ENCODE data around the gene SRD5A2. TPM values are rescaled to one million over a fixed set of nuclear protein-coding genes. Genes with fewer than 3 reads are reported as not detected.

SRD5A2 gene
- total RNA-seq, 2 experiments from 2014 or later = not detected

DNA sequence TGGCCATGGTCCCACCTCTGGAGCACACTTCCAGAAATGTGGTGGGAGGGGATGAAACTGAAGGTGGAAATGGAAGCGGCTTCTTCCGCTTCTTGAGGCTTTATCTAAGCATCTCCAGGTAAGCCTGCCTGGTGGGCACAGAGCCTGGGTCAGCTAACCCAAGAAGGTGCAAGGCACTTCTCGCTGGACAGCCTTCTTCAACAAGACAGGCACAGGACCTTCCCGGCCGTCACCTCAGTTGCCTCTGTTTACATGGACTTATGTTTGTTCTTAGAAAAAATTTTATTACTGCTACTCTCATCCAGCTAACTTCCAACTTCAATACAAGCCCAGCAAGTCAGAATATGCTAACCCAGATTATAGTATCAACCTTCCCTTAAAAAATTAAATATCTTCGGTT, 51.9 kb downstream of the SRD5A2 start:
- H3K27ac Mint-ChIP-seq = no peak overlapping the region
- H3K36me3 Mint-ChIP-seq (ENCODE audit: low read depth) = no peaks in the 10 kb centered on the region
- TF ChIP-seq, protein P1, sequence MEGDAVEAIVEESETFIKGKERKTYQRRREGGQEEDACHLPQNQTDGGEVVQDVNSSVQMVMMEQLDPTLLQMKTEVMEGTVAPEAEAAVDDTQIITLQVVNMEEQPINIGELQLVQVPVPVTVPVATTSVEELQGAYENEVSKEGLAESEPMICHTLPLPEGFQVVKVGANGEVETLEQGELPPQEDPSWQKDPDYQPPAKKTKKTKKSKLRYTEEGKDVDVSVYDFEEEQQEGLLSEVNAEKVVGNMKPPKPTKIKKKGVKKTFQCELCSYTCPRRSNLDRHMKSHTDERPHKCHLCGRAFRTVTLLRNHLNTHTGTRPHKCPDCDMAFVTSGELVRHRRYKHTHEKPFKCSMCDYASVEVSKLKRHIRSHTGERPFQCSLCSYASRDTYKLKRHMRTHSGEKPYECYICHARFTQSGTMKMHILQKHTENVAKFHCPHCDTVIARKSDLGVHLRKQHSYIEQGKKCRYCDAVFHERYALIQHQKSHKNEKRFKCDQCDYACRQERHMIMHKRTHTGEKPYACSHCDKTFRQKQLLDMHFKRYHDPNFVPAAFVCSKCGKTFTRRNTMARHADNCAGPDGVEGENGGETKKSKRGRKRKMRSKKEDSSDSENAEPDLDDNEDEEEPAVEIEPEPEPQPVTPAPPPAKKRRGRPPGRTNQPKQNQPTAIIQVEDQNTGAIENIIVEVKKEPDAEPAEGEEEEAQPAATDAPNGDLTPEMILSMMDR (IDR thresholded peaks at IDR 0.05) = no peak
- POLR2A ChIA-PET = no interaction called here
- no peak overlapping the region for H3K4me3 Mint-ChIP-seq
- DNase-seq (no peak), ATAC-seq (no peak)
- no peaks in the 10 kb centered on the region for H3K4me1 Mint-ChIP-seq (ENCODE audit: low read depth)
- H3K27me3 Mint-ChIP-seq = peaks cover 21% of the 10 kb centered on the region
- no peaks in the 10 kb centered on the region for H3K9me3 Mint-ChIP-seq
- CTCF ChIA-PET = interaction anchor here (0.9 kb wide), 1 partner anchor 823 kb away, joined by 3 read pairs; no protein-coding TSS in a partner anchor
- intact Hi-C loops (cut with micrococcal nuclease) = loop anchor here (10.0 kb wide), 1 partner anchor 814 kb away; no protein-coding TSS in a partner anchor

DNA sequence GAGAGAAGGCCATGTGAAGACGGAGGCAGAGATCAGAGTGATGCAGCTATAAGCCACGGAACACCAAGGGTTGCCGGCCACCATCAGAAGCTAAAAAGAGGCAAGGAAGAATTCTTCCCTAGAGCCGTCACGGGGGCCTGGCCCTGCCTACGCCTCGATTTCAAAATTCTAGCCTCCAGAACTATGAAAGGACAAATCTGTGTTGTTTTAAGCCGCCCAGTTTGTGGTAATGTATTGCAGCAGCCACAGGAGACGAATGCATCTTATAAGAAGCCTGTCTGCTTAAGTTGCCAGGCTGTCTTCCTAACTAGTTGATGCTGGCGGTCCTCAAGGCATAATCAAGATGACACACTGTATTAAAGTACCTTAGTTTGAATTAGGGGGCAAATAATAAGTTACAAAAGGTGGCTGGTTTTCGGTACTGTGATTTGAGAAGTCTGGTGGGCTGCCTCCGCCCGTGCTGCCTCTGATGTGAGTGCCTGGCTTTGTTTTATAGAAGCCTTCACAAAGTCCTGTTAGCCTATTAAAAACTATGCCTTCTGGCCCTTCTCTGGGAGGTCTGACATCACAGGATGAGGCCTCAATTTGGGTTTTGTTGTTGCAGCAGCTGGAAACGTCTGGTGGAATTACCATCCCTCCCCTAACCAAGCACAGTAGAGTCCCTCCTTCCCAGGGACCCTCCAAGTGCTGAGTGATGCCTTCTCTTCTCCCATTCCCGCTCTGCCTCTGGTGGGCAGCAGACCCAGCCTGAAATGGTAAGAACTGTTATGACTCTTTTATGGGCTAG, 53.6 kb downstream of the SRD5A2 start:
- no peak for ATAC-seq
- Mint-ChIP-seq H3K9me3 (no peaks in the 10 kb centered on the region), H3K36me3 (ENCODE audit: low read depth) (no peaks in the 10 kb centered on the region), H3K4me1 (ENCODE audit: low read depth) (no peaks in the 10 kb centered on the region), H3K27ac (no peak overlapping the region), H3K27me3 (peaks cover 26% of the 10 kb centered on the region), H3K4me3 (no peak overlapping the region)
- DNase-seq = no peak
- ChIA-PET POLR2A (no interaction called here), CTCF (interaction anchor here (1.3 kb wide), 1 partner anchor 13 kb away, joined by 4 read pairs; no protein-coding TSS in a partner anchor)
- intact Hi-C loops (cut with micrococcal nuclease) = loop anchor here (10.0 kb wide), 1 partner anchor 812 kb away; no protein-coding TSS in a partner anchor
- TF ChIP-seq, protein P1 (IDR thresholded peaks at IDR 0.05) = no peak

DNA sequence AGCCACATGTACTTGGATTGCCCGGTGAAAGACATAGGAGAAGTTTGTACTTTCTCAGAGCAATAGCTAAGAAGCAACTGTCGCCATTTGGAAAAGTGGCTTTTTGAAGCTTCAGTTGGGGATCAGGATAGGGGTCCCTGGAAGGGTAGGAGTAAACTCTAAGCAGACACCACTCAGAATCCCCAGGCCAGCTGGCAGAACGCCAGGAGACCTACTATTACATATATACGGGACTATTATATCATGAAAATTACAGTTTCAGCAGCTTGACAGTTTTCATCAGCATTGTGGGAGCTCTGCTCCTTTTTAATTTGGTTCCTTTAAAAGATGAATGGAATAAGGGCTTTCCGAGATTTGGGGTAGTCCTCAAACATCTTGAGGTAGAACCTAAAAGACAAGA, 54.9 kb downstream of the SRD5A2 start:
- POLR2A ChIA-PET = no interaction called here
- ATAC-seq (no peak), DNase-seq (no peak)
- Mint-ChIP-seq H3K36me3 (ENCODE audit: low read depth) (no peaks in the 10 kb centered on the region), H3K4me3 (no peak overlapping the region), H3K4me1 (ENCODE audit: low read depth) (no peaks in the 10 kb centered on the region), H3K9me3 (no peaks in the 10 kb centered on the region), H3K27ac (no peak overlapping the region), H3K27me3 (peaks cover 26% of the 10 kb centered on the region)
- intact Hi-C loops (cut with micrococcal nuclease) = loop anchor here (10.0 kb wide), 1 partner anchor 811 kb away; no protein-coding TSS in a partner anchor
- TF ChIP-seq, protein P1 (IDR thresholded peaks at IDR 0.05) = no peak
- CTCF ChIA-PET = interaction anchor here (0.7 to 1.3 kb wide), 2 partner anchors 14 to 96 kb away, joined by 3 to 4 read pairs; no protein-coding TSS in a partner anchor

DNA sequence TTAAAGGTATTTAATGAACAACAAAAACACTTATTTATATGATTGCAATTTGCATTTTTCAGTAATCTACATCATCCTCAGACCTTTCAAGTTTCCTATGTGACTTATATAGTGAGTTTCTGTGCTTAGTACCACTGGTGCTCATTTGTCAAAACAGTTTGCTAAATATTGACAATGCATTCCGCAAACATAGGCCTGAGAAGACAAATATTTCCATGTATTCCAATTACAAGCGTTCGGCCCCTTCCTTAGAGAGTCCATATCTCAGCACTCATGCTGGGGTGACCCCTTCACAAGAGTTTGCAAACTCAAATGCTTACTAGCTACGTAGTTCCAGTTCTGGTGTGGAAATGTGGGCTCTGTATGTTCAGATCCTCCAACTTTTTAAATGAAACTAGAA, 56.1 kb downstream of the SRD5A2 start:
- Mint-ChIP-seq H3K9me3 (no peaks in the 10 kb centered on the region), H3K27me3 (peaks cover 27% of the 10 kb centered on the region), H3K4me1 (ENCODE audit: low read depth) (no peaks in the 10 kb centered on the region), H3K36me3 (ENCODE audit: low read depth) (no peaks in the 10 kb centered on the region), H3K4me3 (no peak overlapping the region), H3K27ac (no peak overlapping the region)
- TF ChIP-seq, protein P1 (IDR thresholded peaks at IDR 0.05) = no peak
- DNase-seq = no peak
- no peak for ATAC-seq
- POLR2A ChIA-PET = no interaction called here
- intact Hi-C loops (cut with micrococcal nuclease) = loop anchor here (10.0 kb wide), 1 partner anchor 810 kb away; no protein-coding TSS in a partner anchor
- CTCF ChIA-PET = interaction anchor here (1.0 to 2.3 kb wide), 5 partner anchors 12 to 136 kb away, joined by 3 to 8 read pairs (median 4); no protein-coding TSS in a partner anchor

Data from activated CD8-positive, alpha-beta T cell treated with anti-CD3 and anti-CD28 coated beads for 36 hours (primary cell).